ENCODE data around the gene FDXR. TPM values are rescaled to one million over a fixed set of nuclear protein-coding genes. Genes with fewer than 3 reads are reported as not detected.
"Not testable (repeated sequence)": the region's sequence is repeated elsewhere in the genome, so short reads cannot be mapped to it uniquely, and the experiment has no call there.

The FDXR gene
- total RNA-seq, 1 donor from 2014 or later: 4.6 TPM

- ATAC-seq (ENCODE audit: poor library complexity) (no peak), DNase-seq (no peak)
- intact Hi-C loops (cut with DNase I): no loop called here
Observed at GRCh38 chr17:74875155-74875976, 2.6 kb upstream of the FDXR start.

- DNase-seq: no peak
- intact Hi-C loops (cut with DNase I): no loop called here
- no peak for ATAC-seq (ENCODE audit: poor library complexity)
Observed at GRCh38 chr17:74874615-74875037, 1.8 kb upstream of the FDXR start.

GRCh38 chr17:74873874-74874614 lies 1.2 kb upstream of the FDXR start:
- intact Hi-C loops (cut with DNase I): no loop called here
- no peak for DNase-seq
- no peak for ATAC-seq (ENCODE audit: poor library complexity)

GRCh38 chr17:74873037-74873873 lies 461 bp upstream of the FDXR start:
- intact Hi-C loops (cut with DNase I): no loop called here
- DNase-seq: peak; percentile 100
- peak; percentile 94 for ATAC-seq (ENCODE audit: poor library complexity)

- DNase-seq: no peak
- ATAC-seq (ENCODE audit: poor library complexity): no peak
- intact Hi-C loops (cut with DNase I): no loop called here
Observed at GRCh38 chr17:74871356-74872076, 1.3 kb downstream of the FDXR start.

GRCh38 chr17:74870512-74870911 lies 2.3 kb downstream of the FDXR start:
- ATAC-seq (ENCODE audit: poor library complexity): no peak
- intact Hi-C loops (cut with DNase I): no loop called here
- no peak for DNase-seq

- ATAC-seq (ENCODE audit: poor library complexity); DNase-seq; intact Hi-C loops (cut with DNase I): not testable (repeated sequence)
Observed at GRCh38 chr17:74870028-74870427, 2.8 kb downstream of the FDXR start.

- DNase-seq: no peak
- intact Hi-C loops (cut with DNase I): no loop called here
- ATAC-seq (ENCODE audit: poor library complexity): no peak
Observed at GRCh38 chr17:74868908-74869255, 3.9 kb downstream of the FDXR start.

GRCh38 chr17:74868251-74868907 lies 4.4 kb downstream of the FDXR start:
- intact Hi-C loops (cut with DNase I): no loop called here
- DNase-seq: no peak
- no peak for ATAC-seq (ENCODE audit: poor library complexity)

- DNase-seq (no peak), ATAC-seq (ENCODE audit: poor library complexity) (no peak)
- intact Hi-C loops (cut with DNase I): no loop called here
Observed at GRCh38 chr17:74866198-74866835, 6.5 kb downstream of the FDXR start.

- no peak for ATAC-seq (ENCODE audit: poor library complexity)
- DNase-seq: no peak
Observed at GRCh38 chr17:74865504-74866197, 7.1 kb downstream of the FDXR start.

GRCh38 chr17:74864866-74865395 lies 7.9 kb downstream of the FDXR start:
- intact Hi-C loops (cut with DNase I): loop anchor here (2.0 kb wide), 1 partner anchor 120 kb away; no protein-coding TSS in a partner anchor
- DNase-seq (peak; percentile 85), ATAC-seq (ENCODE audit: poor library complexity) (peak; percentile 73)

More at GRCh38 chr17:74865504-74866197, 7.1 kb downstream of the FDXR start:
- intact Hi-C loops (cut with DNase I): loop anchor here (2.0 kb wide), 1 partner anchor 121 kb away; no protein-coding TSS in a partner anchor

- ATAC-seq (ENCODE audit: poor library complexity) (no peak), DNase-seq (no peak)
- intact Hi-C loops (cut with DNase I): loop anchor here (2.0 kb wide), 1 partner anchor 120 kb away; no protein-coding TSS in a partner anchor
Observed at GRCh38 chr17:74864297-74864865, 8.4 kb downstream of the FDXR start.

GRCh38 chr17:74863420-74864296 lies 9.1 kb downstream of the FDXR start:
- intact Hi-C loops (cut with DNase I): loop anchor here (1.0 to 2.0 kb wide), 2 partner anchors 72 to 119 kb away; no protein-coding TSS in a partner anchor
- ATAC-seq (ENCODE audit: poor library complexity): no peak
- no peak for DNase-seq

GRCh38 chr17:74862919-74863318 lies 9.9 kb downstream of the FDXR start:
- ATAC-seq (ENCODE audit: poor library complexity) (no peak), DNase-seq (no peak)
- intact Hi-C loops (cut with DNase I): loop anchor here (1.0 kb wide), 1 partner anchor 72 kb away; no protein-coding TSS in a partner anchor

All from Right ventricle myocardium superior (tissue), 1 donor.